ENCODE results near the gene PSMD1.

Gene PSMD1

GRCh38 chr2:231170055-231170454, 113.4 kb downstream of the PSMD1 start:
- Histone ChIP-seq H2AFZ (ENCODE audit: low read depth, low read length) (no peak overlapping the region), H3K9ac (ENCODE audit: low read length) (no peak overlapping the region), H3K4me1 (ENCODE audit: low read length) (no peaks in the 10 kb centered on the region), H3K4me3 (ENCODE audit: low read length) (no peak overlapping the region), H3K27ac (ENCODE audit: low read length) (no peak overlapping the region), H3K27me3 (ENCODE audit: low read depth, low read length) (no peaks in the 10 kb centered on the region), H3K36me3 (replicated peaks; ENCODE audit: low read depth, low read length) (peaks cover 30% of the 10 kb centered on the region), H4K20me1 (ENCODE audit: insufficient read depth, low read length) (no peaks in the 10 kb centered on the region), H3K9me3 (ENCODE audit: insufficient read depth, low read length) (no peaks in the 10 kb centered on the region), H3K79me2 (ENCODE audit: low read length) (no peaks in the 10 kb centered on the region), H3K4me2 (ENCODE audit: low read length) (no peak overlapping the region)
- TF ChIP-seq, protein P1, sequence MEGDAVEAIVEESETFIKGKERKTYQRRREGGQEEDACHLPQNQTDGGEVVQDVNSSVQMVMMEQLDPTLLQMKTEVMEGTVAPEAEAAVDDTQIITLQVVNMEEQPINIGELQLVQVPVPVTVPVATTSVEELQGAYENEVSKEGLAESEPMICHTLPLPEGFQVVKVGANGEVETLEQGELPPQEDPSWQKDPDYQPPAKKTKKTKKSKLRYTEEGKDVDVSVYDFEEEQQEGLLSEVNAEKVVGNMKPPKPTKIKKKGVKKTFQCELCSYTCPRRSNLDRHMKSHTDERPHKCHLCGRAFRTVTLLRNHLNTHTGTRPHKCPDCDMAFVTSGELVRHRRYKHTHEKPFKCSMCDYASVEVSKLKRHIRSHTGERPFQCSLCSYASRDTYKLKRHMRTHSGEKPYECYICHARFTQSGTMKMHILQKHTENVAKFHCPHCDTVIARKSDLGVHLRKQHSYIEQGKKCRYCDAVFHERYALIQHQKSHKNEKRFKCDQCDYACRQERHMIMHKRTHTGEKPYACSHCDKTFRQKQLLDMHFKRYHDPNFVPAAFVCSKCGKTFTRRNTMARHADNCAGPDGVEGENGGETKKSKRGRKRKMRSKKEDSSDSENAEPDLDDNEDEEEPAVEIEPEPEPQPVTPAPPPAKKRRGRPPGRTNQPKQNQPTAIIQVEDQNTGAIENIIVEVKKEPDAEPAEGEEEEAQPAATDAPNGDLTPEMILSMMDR (IDR thresholded peaks at IDR 0.05; ENCODE audit: low read depth, low read length), result no peak
- no peak for TF ChIP-seq EZH2phosphoT487 (IDR thresholded peaks at IDR 0.05; ENCODE audit: low read depth)

DNA sequence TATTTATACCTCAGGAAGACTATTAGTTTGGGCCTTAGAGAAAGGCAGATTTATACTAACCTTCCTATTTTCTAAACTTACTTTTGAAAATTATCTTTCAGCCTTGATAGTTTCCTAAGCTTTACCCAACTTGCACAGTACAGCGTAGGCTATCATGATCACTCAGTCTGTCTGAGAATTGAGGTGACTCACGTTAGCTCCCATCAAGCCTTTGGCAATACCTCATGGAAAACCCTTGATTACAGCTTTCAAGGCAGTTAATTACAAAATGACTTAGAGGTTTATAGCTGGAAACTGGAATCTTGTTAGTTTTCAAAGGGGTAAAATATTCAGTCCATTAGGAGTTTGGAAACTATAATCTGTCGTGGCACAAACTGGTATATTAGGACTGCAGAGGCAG, 115.4 kb downstream of the PSMD1 start:
- Histone ChIP-seq H3K79me2 (ENCODE audit: low read length) (no peaks in the 10 kb centered on the region), H4K20me1 (ENCODE audit: insufficient read depth, low read length) (no peaks in the 10 kb centered on the region), H3K9ac (ENCODE audit: low read length) (no peak overlapping the region), H3K9me3 (ENCODE audit: insufficient read depth, low read length) (no peaks in the 10 kb centered on the region), H2AFZ (ENCODE audit: low read depth, low read length) (no peak overlapping the region), H3K4me3 (ENCODE audit: low read length) (no peak overlapping the region), H3K27ac (ENCODE audit: low read length) (no peak overlapping the region), H3K4me2 (ENCODE audit: low read length) (no peak overlapping the region), H3K27me3 (ENCODE audit: low read depth, low read length) (no peaks in the 10 kb centered on the region), H3K36me3 (replicated peaks; ENCODE audit: low read depth, low read length) (peaks cover 29% of the 10 kb centered on the region), H3K4me1 (ENCODE audit: low read length) (no peaks in the 10 kb centered on the region)
- TF ChIP-seq EZH2phosphoT487 (IDR thresholded peaks at IDR 0.05; ENCODE audit: low read depth), result no peak
- TF ChIP-seq, protein P1 (IDR thresholded peaks at IDR 0.05; ENCODE audit: low read depth, low read length), result no peak

- H3K4me3 ChIP-seq (ENCODE audit: low read length), result no peak overlapping the region
- TF ChIP-seq, protein P1 (IDR thresholded peaks at IDR 0.05; ENCODE audit: low read depth, low read length), result no peak
- TF ChIP-seq EZH2phosphoT487 (IDR thresholded peaks at IDR 0.05; ENCODE audit: low read depth), result no peak
- H3K4me2 ChIP-seq (ENCODE audit: low read length), result no peak overlapping the region
- no peaks in the 10 kb centered on the region for H3K79me2 ChIP-seq (ENCODE audit: low read length)
- no peaks in the 10 kb centered on the region for H3K27me3 ChIP-seq (ENCODE audit: low read depth, low read length)
- H4K20me1 ChIP-seq (ENCODE audit: insufficient read depth, low read length), result no peaks in the 10 kb centered on the region
- no peak overlapping the region for H3K27ac ChIP-seq (ENCODE audit: low read length)
- no peaks in the 10 kb centered on the region for H3K9me3 ChIP-seq (ENCODE audit: insufficient read depth, low read length)
- peaks cover 3% of the 10 kb centered on the region; the same call in 1 of the 2 replicates for H3K4me1 ChIP-seq (ENCODE audit: low read length)
- peaks cover 24% of the 10 kb centered on the region for H3K36me3 ChIP-seq (replicated peaks; ENCODE audit: low read depth, low read length)
- H2AFZ ChIP-seq (ENCODE audit: low read depth, low read length), result no peak overlapping the region
- no peak overlapping the region for H3K9ac ChIP-seq (ENCODE audit: low read length)
Observed at GRCh38 chr2:231174211-231174651, 117.6 kb downstream of the PSMD1 start.

- H3K9me3 ChIP-seq (ENCODE audit: insufficient read depth, low read length), result no peaks in the 10 kb centered on the region
- H3K27ac ChIP-seq (ENCODE audit: low read length), result no peak overlapping the region
- no peak overlapping the region for H3K9ac ChIP-seq (ENCODE audit: low read length)
- H3K4me3 ChIP-seq (ENCODE audit: low read length), result no peak overlapping the region
- peaks cover 8% of the 10 kb centered on the region; the same call in 1 of the 2 replicates for H3K4me1 ChIP-seq (ENCODE audit: low read length)
- H3K79me2 ChIP-seq (ENCODE audit: low read length), result no peaks in the 10 kb centered on the region
- TF ChIP-seq, protein P1 (IDR thresholded peaks at IDR 0.05; ENCODE audit: low read depth, low read length), result no peak
- no peak for TF ChIP-seq EZH2phosphoT487 (IDR thresholded peaks at IDR 0.05; ENCODE audit: low read depth)
- H3K4me2 ChIP-seq (ENCODE audit: low read length), result no peak overlapping the region
- H3K36me3 ChIP-seq (replicated peaks; ENCODE audit: low read depth, low read length), result peaks cover 19% of the 10 kb centered on the region
- H3K27me3 ChIP-seq (ENCODE audit: low read depth, low read length), result no peaks in the 10 kb centered on the region
- H2AFZ ChIP-seq (ENCODE audit: low read depth, low read length), result no peak overlapping the region
- H4K20me1 ChIP-seq (ENCODE audit: insufficient read depth, low read length), result no peaks in the 10 kb centered on the region
Observed at GRCh38 chr2:231176066-231176465, 119.4 kb downstream of the PSMD1 start.

Data from OCI-LY3 (cell line).